ENCODE measurements around the gene SPATA13.

SPATA13 gene

DNA sequence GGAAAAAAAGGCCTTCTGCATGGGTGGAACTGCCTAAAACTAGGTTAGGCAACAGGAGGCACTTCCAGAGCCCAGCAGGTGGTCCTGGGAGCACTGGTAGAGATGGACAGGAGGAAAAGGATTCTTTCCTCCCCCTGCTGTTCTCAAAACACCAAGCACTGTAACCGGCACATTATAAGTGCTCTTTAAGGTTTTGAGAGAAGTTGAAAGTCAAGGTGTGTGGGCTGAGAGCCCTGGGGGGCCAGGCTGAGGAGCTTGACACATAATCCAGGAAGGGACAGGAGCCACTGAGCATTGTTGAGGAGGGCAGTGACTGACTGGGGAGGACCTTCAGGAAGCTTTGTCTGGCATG lies 32.3 kb downstream of the SPATA13 start:
- Mint-ChIP-seq H3K27me3 (ENCODE audit: low read depth) (no peaks in the 10 kb centered on the region), H3K4me1 (no peaks in the 10 kb centered on the region), H3K9me3 (peaks cover 9% of the 10 kb centered on the region), H3K4me3 (no peak overlapping the region), H3K36me3 (ENCODE audit: low read depth) (peaks cover 22% of the 10 kb centered on the region), H3K27ac (peak overlapping the region in 2 of 3 experiments; percentile 73 to 76)
- TF ChIP-seq, protein P1, sequence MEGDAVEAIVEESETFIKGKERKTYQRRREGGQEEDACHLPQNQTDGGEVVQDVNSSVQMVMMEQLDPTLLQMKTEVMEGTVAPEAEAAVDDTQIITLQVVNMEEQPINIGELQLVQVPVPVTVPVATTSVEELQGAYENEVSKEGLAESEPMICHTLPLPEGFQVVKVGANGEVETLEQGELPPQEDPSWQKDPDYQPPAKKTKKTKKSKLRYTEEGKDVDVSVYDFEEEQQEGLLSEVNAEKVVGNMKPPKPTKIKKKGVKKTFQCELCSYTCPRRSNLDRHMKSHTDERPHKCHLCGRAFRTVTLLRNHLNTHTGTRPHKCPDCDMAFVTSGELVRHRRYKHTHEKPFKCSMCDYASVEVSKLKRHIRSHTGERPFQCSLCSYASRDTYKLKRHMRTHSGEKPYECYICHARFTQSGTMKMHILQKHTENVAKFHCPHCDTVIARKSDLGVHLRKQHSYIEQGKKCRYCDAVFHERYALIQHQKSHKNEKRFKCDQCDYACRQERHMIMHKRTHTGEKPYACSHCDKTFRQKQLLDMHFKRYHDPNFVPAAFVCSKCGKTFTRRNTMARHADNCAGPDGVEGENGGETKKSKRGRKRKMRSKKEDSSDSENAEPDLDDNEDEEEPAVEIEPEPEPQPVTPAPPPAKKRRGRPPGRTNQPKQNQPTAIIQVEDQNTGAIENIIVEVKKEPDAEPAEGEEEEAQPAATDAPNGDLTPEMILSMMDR (IDR thresholded peaks at IDR 0.05; ENCODE audit: unreplicated experiment in 3 of 3): no peak

DNA sequence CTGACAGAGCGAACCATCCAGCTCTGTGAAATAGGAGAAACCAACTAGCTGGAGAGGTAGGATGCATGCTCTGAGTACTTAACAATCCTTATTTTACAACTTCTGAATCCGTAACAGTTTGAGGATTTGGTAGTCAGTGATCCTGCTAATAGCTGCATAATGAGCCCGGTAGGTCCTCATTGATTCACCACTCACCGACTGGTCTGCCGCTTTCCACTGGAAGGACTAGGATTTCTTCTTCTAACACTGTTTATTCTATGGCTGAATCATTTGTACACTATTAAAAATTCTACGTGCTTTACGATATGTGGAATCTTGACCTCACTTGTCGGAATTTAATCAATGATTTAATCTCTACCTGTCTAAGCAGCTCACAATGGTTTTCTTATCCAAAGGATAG lies 33.9 kb downstream of the SPATA13 start:
- Mint-ChIP-seq H3K27me3 (ENCODE audit: low read depth) (no peaks in the 10 kb centered on the region), H3K4me1 (no peaks in the 10 kb centered on the region), H3K36me3 (ENCODE audit: low read depth) (peaks cover 11% of the 10 kb centered on the region), H3K27ac (peak overlapping the region; percentile 35 to 73 (median 58)), H3K9me3 (no peaks in the 10 kb centered on the region), H3K4me3 (no peak overlapping the region)
- TF ChIP-seq, protein P1 (IDR thresholded peaks at IDR 0.05; ENCODE audit: unreplicated experiment in 3 of 3): no peak

DNA sequence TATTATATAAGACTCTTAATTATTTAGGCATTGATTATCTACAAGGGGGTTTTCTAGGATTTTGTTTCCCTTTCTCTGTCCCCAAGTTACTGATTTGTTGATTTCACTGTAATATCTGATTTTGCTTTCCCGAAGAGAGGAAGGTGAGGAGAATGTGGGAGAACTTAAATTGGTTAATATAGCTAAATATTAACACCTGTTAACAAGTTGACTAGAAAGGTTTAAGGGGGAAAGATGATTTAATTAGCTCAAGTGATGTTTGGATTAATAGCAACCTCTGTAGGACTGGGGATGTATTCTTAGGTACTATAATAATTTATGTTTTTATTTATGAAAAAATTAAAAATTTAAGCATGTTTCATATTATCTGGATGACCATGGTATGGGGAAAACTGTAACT lies 35.1 kb downstream of the SPATA13 start:
- H3K4me3 Mint-ChIP-seq: peak overlapping the region in 1 of 3 experiments; percentile 5
- H3K9me3 Mint-ChIP-seq: no peaks in the 10 kb centered on the region
- TF ChIP-seq, protein P1 (IDR thresholded peaks at IDR 0.05; ENCODE audit: unreplicated experiment in 3 of 3): no peak
- peak overlapping the region; percentile 32 to 73 (median 35) for H3K27ac Mint-ChIP-seq
- H3K27me3 Mint-ChIP-seq (ENCODE audit: low read depth): no peaks in the 10 kb centered on the region
- no peaks in the 10 kb centered on the region for H3K4me1 Mint-ChIP-seq
- peaks cover 7% of the 10 kb centered on the region for H3K36me3 Mint-ChIP-seq (ENCODE audit: low read depth)

DNA sequence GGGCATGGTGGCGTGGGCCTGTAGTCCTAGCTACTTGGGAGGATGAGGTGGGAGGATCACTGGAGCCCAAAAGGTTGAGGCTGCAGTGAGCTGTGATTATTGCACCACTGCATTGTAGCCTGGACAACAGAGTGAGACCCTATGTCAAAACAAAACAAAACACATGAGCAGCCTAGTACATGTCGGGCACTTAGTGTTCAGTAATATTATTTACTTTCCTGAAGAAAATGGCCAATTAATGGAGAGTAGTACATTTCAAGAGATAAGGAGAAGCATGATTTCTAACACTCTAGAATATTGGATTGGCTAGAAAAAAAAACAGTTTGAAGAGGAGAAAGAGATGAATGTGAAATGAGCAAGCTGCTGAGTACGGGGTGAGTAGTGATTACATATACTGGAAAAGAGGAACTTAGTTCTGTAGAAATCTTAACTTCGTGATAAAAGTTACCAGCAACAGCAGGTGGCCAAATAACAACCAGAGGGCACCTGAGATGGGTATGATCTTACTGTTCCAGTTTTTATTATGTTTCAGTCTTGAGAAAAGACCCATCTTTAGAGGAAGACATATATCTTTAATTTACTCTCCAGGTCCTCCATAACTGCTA lies 36.2 kb downstream of the SPATA13 start:
- Mint-ChIP-seq H3K27me3 (ENCODE audit: low read depth) (no peaks in the 10 kb centered on the region), H3K4me1 (no peaks in the 10 kb centered on the region), H3K4me3 (no peak overlapping the region), H3K36me3 (ENCODE audit: low read depth) (peaks cover 5% of the 10 kb centered on the region), H3K27ac (peak overlapping the region; percentile 35 to 73 (median 44)), H3K9me3 (no peaks in the 10 kb centered on the region)
- TF ChIP-seq, protein P1 (IDR thresholded peaks at IDR 0.05; ENCODE audit: unreplicated experiment in 3 of 3): no peak

DNA sequence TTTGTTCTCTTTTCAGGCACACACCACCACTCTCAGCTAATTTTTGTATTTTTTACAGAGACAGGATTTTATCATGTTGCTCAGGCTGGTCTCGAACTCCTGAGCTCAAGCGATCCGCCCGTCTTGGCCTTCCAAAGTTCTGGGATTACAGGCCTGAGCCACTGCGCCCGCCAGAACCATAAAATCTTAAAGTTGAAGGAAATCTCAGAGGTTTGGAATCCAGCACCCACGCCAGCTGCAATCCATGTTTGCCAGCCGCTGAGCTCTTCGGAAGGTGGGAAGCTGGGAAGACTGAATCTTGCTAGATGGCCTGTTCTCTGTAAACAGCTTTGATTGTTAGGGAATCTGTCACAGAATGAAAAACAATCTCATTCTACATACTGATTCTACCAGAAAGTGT lies 38.5 kb downstream of the SPATA13 start:
- Mint-ChIP-seq H3K27me3 (ENCODE audit: low read depth) (no peaks in the 10 kb centered on the region), H3K4me1 (peaks cover 9% of the 10 kb centered on the region), H3K4me3 (no peak overlapping the region), H3K36me3 (ENCODE audit: low read depth) (no peaks in the 10 kb centered on the region), H3K9me3 (no peaks in the 10 kb centered on the region), H3K27ac (peak overlapping the region in 2 of 3 experiments; percentile 19 to 22)
- TF ChIP-seq, protein P1 (IDR thresholded peaks at IDR 0.05; ENCODE audit: unreplicated experiment in 3 of 3): no peak

DNA sequence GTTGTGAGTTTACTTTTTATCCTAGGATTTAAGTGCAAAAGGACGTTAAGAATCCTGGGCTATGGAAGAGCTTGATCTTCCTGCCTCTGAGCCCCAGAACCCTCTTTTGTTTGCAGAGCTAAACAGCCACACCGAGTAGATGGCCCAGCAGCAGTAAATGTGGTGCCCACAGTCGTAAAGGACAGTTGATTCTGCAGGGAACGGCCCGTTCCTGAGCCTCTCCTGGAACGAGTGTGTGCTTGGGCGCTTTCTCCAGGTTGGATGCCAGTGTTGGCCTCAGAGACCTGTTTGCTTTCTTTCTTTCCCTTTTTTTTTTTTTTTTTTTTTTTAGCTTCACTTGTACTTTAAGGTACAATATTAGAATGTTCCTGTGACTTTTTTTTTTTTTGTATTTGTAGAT lies 41.7 kb downstream of the SPATA13 start:
- TF ChIP-seq, protein P1 (IDR thresholded peaks at IDR 0.05; ENCODE audit: unreplicated experiment in 3 of 3): no peak
- Mint-ChIP-seq H3K4me1 (peaks cover 21% of the 10 kb centered on the region), H3K9me3 (no peaks in the 10 kb centered on the region), H3K27me3 (ENCODE audit: low read depth) (no peaks in the 10 kb centered on the region), H3K27ac (no peak overlapping the region), H3K4me3 (no peak overlapping the region), H3K36me3 (ENCODE audit: low read depth) (no peaks in the 10 kb centered on the region)
